ENCODE measurements around the gene DNAJB8. TPM values are rescaled to one million over a fixed set of nuclear protein-coding genes. Genes with fewer than 3 reads are reported as not detected.

Gene DNAJB8
- total RNA-seq, 4 donors from 2014 or later, result not detected

DNA sequence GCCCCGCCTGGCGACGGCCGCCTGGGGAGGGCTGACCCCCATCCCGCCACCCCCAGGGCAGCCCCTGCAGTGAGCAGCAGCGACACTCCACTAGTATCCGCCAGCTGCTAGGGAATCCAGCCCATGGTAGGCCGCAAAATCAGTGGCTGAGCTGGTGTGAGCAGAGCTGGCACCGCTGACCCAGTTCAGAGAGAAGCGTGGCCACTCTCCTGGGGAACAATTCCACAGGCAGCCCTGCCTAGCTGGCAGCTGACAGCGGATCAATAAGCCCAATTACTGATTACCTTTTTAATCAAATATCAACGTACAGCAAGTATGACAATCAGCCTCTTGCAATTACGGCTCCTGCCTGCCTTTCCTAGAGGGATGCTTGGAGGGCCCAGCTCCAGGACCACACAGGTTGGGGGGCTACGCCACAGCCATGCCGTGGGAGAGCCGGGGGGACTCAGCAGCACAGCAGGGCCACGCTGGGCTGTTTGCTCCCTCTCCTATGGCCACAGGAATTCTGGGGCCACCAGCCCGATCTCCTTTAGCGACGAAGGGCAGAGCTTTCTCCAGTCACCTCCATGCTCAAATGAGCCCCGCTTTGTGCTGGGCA lies 13.9 kb downstream of the DNAJB8 start:
- intact Hi-C loops (cut with DNase I), result no loop called here
- H3K27ac ChIP-seq, result no peak overlapping the region
- no peak for TF ChIP-seq POLR2A (IDR thresholded peaks at IDR 0.05)
- TF ChIP-seq, protein P1, sequence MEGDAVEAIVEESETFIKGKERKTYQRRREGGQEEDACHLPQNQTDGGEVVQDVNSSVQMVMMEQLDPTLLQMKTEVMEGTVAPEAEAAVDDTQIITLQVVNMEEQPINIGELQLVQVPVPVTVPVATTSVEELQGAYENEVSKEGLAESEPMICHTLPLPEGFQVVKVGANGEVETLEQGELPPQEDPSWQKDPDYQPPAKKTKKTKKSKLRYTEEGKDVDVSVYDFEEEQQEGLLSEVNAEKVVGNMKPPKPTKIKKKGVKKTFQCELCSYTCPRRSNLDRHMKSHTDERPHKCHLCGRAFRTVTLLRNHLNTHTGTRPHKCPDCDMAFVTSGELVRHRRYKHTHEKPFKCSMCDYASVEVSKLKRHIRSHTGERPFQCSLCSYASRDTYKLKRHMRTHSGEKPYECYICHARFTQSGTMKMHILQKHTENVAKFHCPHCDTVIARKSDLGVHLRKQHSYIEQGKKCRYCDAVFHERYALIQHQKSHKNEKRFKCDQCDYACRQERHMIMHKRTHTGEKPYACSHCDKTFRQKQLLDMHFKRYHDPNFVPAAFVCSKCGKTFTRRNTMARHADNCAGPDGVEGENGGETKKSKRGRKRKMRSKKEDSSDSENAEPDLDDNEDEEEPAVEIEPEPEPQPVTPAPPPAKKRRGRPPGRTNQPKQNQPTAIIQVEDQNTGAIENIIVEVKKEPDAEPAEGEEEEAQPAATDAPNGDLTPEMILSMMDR (IDR thresholded peaks at IDR 0.05), result no peak
- no peak overlapping the region for H3K4me3 ChIP-seq (replicated peaks in 1 of 3)
- H3K27me3 ChIP-seq, result no peaks in the 10 kb centered on the region
- WGBS, 2 donors, result 85 to 88% methylated on average over 13 to 18 of the region's 21 CpGs
- no peaks in the 10 kb centered on the region for H3K4me1 ChIP-seq
- H3K36me3 ChIP-seq, result no peaks in the 10 kb centered on the region
- DNase-seq, result no peak
- H3K9me3 ChIP-seq, result no peaks in the 10 kb centered on the region

DNA sequence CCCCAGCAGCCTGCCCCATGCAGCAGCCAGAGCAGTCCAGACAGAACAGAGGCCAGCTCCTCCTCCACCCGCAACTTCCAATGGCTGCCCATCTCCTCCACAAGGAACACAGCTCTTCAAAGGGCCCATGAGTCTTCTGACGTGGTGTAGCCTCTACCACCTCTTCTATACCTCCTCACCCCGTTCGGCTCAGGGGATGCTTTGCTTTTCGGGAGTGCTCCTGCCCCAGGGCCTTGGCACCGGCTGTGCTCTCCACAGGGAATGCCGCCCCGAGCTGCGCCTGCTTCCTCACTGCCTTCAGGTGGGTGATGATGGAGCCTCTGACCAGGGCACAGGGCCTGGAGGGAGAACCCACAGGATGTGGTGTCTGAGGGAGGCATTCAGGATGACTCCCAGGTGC lies 14.6 kb downstream of the DNAJB8 start:
- intact Hi-C loops (cut with DNase I), result no loop called here
- H3K27me3 ChIP-seq, result no peaks in the 10 kb centered on the region
- no peaks in the 10 kb centered on the region for H3K9me3 ChIP-seq
- DNase-seq, result no peak
- 82 to 88% methylated on average over 8 to 9 of the region's 9 CpGs for WGBS, 2 donors
- H3K36me3 ChIP-seq, result no peaks in the 10 kb centered on the region
- no peak overlapping the region for H3K27ac ChIP-seq
- TF ChIP-seq POLR2A (IDR thresholded peaks at IDR 0.05), result no peak
- no peak overlapping the region for H3K4me3 ChIP-seq (replicated peaks in 1 of 3)
- H3K4me1 ChIP-seq, result no peaks in the 10 kb centered on the region

DNA sequence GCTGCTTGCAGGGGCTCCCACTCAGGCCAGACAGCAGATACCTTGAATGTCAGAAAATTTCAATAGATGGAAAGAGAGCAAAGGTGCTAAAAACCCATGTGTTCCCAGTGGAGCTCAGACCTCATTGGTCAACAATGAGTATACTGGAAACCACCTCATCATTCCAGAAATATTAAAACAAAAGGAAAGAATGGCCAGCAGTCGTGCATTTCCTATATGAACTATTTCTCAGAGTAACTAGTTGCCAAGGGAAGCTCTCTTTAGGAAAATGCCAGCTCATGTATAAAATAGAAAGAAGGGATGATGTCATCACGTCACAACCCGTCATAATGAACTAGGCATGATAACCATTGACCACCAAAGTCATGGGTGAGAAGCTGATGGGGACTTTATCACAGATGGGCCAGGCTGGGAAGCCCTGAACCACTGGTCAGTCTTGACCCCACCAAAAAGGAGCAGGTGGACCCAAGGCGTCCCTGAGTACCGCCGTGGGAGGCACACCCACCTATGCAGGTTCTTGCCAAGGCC lies 17.5 kb downstream of the DNAJB8 start:
- no peak overlapping the region for H3K4me3 ChIP-seq (replicated peaks in 1 of 3)
- no peak for DNase-seq
- no peak overlapping the region for H3K27ac ChIP-seq
- no peak for TF ChIP-seq POLR2A (IDR thresholded peaks at IDR 0.05)
- TF ChIP-seq, protein P1 (IDR thresholded peaks at IDR 0.05), result no peak
- H3K4me1 ChIP-seq, result no peaks in the 10 kb centered on the region
- H3K27me3 ChIP-seq, result no peaks in the 10 kb centered on the region
- H3K36me3 ChIP-seq, result no peaks in the 10 kb centered on the region
- 77 to 82% methylated on average over 6 of the region's 6 CpGs for WGBS, 2 donors
- H3K9me3 ChIP-seq, result no peaks in the 10 kb centered on the region
- intact Hi-C loops (cut with DNase I), result no loop called here

DNA sequence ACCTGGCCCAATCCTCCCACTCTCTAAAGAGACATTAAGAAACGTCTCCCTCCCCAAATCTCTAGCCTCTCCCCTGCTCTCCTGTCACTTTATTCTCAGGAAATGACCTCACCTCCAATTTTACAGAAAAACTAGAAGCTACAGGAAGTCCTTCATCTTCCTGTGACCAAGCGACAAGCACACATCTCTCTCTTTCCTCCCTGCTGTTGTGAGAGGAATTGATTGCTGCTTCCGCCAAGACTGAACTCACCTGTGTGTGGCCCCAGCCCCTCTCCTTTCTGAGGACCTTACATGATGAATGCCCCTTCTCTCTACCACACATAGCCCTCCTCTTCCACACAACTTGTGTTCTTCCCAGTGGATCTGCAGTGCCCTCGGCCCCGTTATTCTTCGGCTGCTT lies 18.2 kb downstream of the DNAJB8 start:
- Histone ChIP-seq H3K27me3 (no peaks in the 10 kb centered on the region), H3K9me3 (no peaks in the 10 kb centered on the region), H3K36me3 (no peaks in the 10 kb centered on the region), H3K4me1 (no peaks in the 10 kb centered on the region), H3K27ac (no peak overlapping the region), H3K4me3 (replicated peaks in 1 of 3) (no peak overlapping the region)
- intact Hi-C loops (cut with DNase I), result no loop called here
- 66 to 75% methylated on average over 6 of the region's 6 CpGs for WGBS, 2 donors
- TF ChIP-seq, protein P1 (IDR thresholded peaks at IDR 0.05), result no peak
- no peak for TF ChIP-seq POLR2A (IDR thresholded peaks at IDR 0.05)
- no peak for DNase-seq

DNA sequence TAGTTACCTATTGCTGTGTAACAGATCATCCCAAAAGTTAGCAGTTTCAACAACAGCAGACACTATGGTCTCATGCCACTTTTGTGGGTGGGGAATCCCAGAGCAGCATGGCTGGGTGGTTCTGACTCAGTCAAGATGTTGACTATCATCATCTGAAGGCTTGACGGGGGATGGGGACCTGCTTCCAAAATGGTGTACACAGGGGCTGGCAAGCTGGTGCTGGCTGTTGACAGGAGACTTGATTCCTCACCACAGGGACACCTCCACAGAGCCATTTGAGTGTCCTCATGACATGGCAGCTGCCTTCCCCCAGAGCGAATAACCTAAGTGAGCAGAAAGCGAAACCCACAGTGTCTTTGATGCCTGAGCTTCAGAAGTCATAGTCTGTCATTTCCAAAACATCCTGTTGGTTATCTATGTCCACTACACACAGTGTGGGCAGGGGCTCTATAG lies 19.1 kb downstream of the DNAJB8 start:
- no peak for DNase-seq
- WGBS, 2 donors, result 95 to 100% methylated on average over 2 to 3 of the region's 3 CpGs
- H3K4me3 ChIP-seq (replicated peaks in 1 of 3), result no peak overlapping the region
- H3K27me3 ChIP-seq, result no peaks in the 10 kb centered on the region
- H3K27ac ChIP-seq, result no peak overlapping the region
- no peaks in the 10 kb centered on the region for H3K9me3 ChIP-seq
- intact Hi-C loops (cut with DNase I), result no loop called here
- H3K4me1 ChIP-seq, result no peaks in the 10 kb centered on the region
- TF ChIP-seq, protein P1 (IDR thresholded peaks at IDR 0.05), result no peak
- no peak for TF ChIP-seq POLR2A (IDR thresholded peaks at IDR 0.05)
- no peaks in the 10 kb centered on the region for H3K36me3 ChIP-seq
